GM12872 (cell line): ENCODE results near the gene DRAM1.

ENCODE experiments used
- TF ChIP-seq, protein P1 (sequence below): IDR thresholded peaks from 3 replicates; pipeline ENCODE4 v1.5.1; 2011; ENCODE audit warnings: low read depth, mild to moderate bottlenecking, low read length, moderate library complexity; ENCODE audit not compliant: insufficient read depth

The DRAM1 gene

DNA sequence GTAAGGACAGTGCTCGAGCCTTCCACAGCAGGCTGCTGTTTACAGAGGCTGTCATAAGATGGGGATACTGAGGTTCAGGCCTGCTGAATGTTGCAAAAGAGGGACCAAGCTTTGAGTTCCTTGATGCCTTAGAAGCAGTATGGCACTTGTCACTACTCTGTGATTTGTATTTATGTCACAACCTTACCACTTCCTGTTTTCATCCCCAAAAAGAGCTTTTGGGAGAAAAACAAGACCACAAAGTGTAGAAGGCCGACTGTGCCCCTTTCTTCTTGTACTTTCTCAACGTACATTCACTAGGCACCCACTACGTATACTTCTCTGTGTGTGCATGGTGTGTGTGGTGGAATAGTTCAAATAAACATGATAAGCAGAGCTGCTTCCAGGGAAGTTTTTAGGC, 90.1 kb downstream of the DRAM1 start:
- TF ChIP-seq, protein P1, sequence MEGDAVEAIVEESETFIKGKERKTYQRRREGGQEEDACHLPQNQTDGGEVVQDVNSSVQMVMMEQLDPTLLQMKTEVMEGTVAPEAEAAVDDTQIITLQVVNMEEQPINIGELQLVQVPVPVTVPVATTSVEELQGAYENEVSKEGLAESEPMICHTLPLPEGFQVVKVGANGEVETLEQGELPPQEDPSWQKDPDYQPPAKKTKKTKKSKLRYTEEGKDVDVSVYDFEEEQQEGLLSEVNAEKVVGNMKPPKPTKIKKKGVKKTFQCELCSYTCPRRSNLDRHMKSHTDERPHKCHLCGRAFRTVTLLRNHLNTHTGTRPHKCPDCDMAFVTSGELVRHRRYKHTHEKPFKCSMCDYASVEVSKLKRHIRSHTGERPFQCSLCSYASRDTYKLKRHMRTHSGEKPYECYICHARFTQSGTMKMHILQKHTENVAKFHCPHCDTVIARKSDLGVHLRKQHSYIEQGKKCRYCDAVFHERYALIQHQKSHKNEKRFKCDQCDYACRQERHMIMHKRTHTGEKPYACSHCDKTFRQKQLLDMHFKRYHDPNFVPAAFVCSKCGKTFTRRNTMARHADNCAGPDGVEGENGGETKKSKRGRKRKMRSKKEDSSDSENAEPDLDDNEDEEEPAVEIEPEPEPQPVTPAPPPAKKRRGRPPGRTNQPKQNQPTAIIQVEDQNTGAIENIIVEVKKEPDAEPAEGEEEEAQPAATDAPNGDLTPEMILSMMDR, result no peak

DNA sequence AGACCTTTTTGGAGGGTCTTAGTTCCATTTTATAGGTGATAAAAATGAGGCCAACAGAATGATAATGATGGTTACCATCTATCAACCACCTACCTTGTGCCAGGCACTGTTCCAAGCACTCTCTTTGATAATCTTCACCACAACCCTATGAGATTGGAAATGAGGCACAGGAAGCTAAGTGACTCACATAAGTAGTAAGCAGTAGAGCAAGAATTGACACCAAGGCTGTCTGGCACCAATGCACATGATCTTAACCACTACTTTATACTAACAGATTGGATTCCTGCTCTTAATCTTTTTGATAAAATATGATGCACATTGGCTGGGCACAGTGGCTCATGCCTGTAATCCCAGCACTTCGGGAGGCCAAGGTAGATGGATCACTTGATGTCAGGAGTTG, 91.4 kb downstream of the DRAM1 start:
- TF ChIP-seq, protein P1, result no peak
